Activated naive CD8-positive, alpha-beta T cell (primary cell): Measurements from ENCODE around the gene NUTM2D.
"Not testable (repeated sequence)": the region's sequence is repeated elsewhere in the genome, so short reads cannot be mapped to it uniquely, and the experiment has no call there.

Experiments used
- H3K27ac Mint-ChIP-seq: one replicate; pipeline ENCODE4 v1.8.0; 2021; ENCODE audit warnings: mixed read lengths
- H3K27me3 Mint-ChIP-seq: one replicate; pipeline ENCODE4 v1.8.0; 2021; ENCODE audit warnings: mixed read lengths
- H3K36me3 Mint-ChIP-seq: one replicate; pipeline ENCODE4 v1.8.0; 2021; ENCODE audit warnings: mixed read lengths
- H3K4me1 Mint-ChIP-seq: one replicate; pipeline ENCODE4 v1.8.0; 2021; ENCODE audit warnings: low read depth, mixed read lengths
- H3K4me3 Mint-ChIP-seq: one replicate; pipeline ENCODE4 v1.8.0; 2021; ENCODE audit warnings: mild to moderate bottlenecking, mixed read lengths
- H3K9me3 Mint-ChIP-seq: one replicate; pipeline ENCODE4 v1.8.0; 2021; ENCODE audit warnings: low read depth, mixed read lengths

NUTM2D gene

GRCh38 chr10:87357444-87357843 is at the start of gene NUTM2D:
TSS of gene NUTM2D (plus strand) at chr10:87357744. CDS start at chr10:87358266, 522 bp downstream.
- H3K27ac Mint-ChIP-seq = not testable (repeated sequence)

GRCh38 chr10:87308702-87309101 is 48.8 kb upstream of the NUTM2D start:
- not testable (repeated sequence) for H3K4me1 Mint-ChIP-seq, H3K9me3 Mint-ChIP-seq, H3K36me3 Mint-ChIP-seq, H3K4me3 Mint-ChIP-seq, H3K27me3 Mint-ChIP-seq, H3K27ac Mint-ChIP-seq

More at GRCh38 chr10:87357444-87357843, at the start of gene NUTM2D:
- not testable (repeated sequence) for H3K4me1 Mint-ChIP-seq, H3K27me3 Mint-ChIP-seq, H3K4me3 Mint-ChIP-seq, H3K36me3 Mint-ChIP-seq, H3K9me3 Mint-ChIP-seq

GRCh38 chr10:87309657-87310056 is 47.9 kb upstream of the NUTM2D start:
- not testable (repeated sequence) for H3K36me3 Mint-ChIP-seq, H3K27ac Mint-ChIP-seq, H3K27me3 Mint-ChIP-seq, H3K4me1 Mint-ChIP-seq, H3K4me3 Mint-ChIP-seq, H3K9me3 Mint-ChIP-seq

- H3K27ac Mint-ChIP-seq, H3K4me1 Mint-ChIP-seq, H3K9me3 Mint-ChIP-seq, H3K4me3 Mint-ChIP-seq, H3K36me3 Mint-ChIP-seq, H3K27me3 Mint-ChIP-seq: not testable (repeated sequence)
These were observed 46.0 kb upstream of the NUTM2D start for GRCh38 chr10:87311521-87311920.

GRCh38 chr10:87313649-87314359 is 43.7 kb upstream of the NUTM2D start:
- not testable (repeated sequence) for H3K9me3 Mint-ChIP-seq, H3K27me3 Mint-ChIP-seq, H3K4me3 Mint-ChIP-seq, H3K27ac Mint-ChIP-seq, H3K36me3 Mint-ChIP-seq, H3K4me1 Mint-ChIP-seq

- not testable (repeated sequence) for H3K4me3 Mint-ChIP-seq, H3K9me3 Mint-ChIP-seq, H3K4me1 Mint-ChIP-seq, H3K27me3 Mint-ChIP-seq, H3K36me3 Mint-ChIP-seq, H3K27ac Mint-ChIP-seq
These were observed 43.1 kb upstream of the NUTM2D start for GRCh38 chr10:87314360-87314973.

- H3K36me3 Mint-ChIP-seq, H3K4me3 Mint-ChIP-seq, H3K4me1 Mint-ChIP-seq, H3K27me3 Mint-ChIP-seq, H3K27ac Mint-ChIP-seq, H3K9me3 Mint-ChIP-seq: not testable (repeated sequence)
These were observed 36.0 kb upstream of the NUTM2D start for GRCh38 chr10:87321505-87321904.

- not testable (repeated sequence) for H3K4me3 Mint-ChIP-seq, H3K4me1 Mint-ChIP-seq, H3K27me3 Mint-ChIP-seq
These were observed 33.0 kb upstream of the NUTM2D start for GRCh38 chr10:87324559-87324958.

GRCh38 chr10:87327958-87328357 is 29.6 kb upstream of the NUTM2D start:
- H3K9me3 Mint-ChIP-seq, H3K4me3 Mint-ChIP-seq, H3K27ac Mint-ChIP-seq, H3K4me1 Mint-ChIP-seq, H3K27me3 Mint-ChIP-seq, H3K36me3 Mint-ChIP-seq: not testable (repeated sequence)

More at GRCh38 chr10:87324559-87324958, 33.0 kb upstream of the NUTM2D start:
- not testable (repeated sequence) for H3K27ac Mint-ChIP-seq, H3K36me3 Mint-ChIP-seq, H3K9me3 Mint-ChIP-seq

- H3K27me3 Mint-ChIP-seq, H3K36me3 Mint-ChIP-seq, H3K4me3 Mint-ChIP-seq, H3K27ac Mint-ChIP-seq, H3K9me3 Mint-ChIP-seq, H3K4me1 Mint-ChIP-seq: not testable (repeated sequence)
These were observed 28.4 kb upstream of the NUTM2D start for GRCh38 chr10:87329131-87329530.

GRCh38 chr10:87332687-87333086 is 24.9 kb upstream of the NUTM2D start:
- H3K4me3 Mint-ChIP-seq, H3K36me3 Mint-ChIP-seq, H3K9me3 Mint-ChIP-seq, H3K27ac Mint-ChIP-seq, H3K4me1 Mint-ChIP-seq, H3K27me3 Mint-ChIP-seq: not testable (repeated sequence)

GRCh38 chr10:87340411-87340810 is 17.1 kb upstream of the NUTM2D start:
- not testable (repeated sequence) for H3K27ac Mint-ChIP-seq

GRCh38 chr10:87341546-87342142 is 15.9 kb upstream of the NUTM2D start:
- H3K27me3 Mint-ChIP-seq, H3K9me3 Mint-ChIP-seq, H3K36me3 Mint-ChIP-seq: not testable (repeated sequence)
- H3K27ac Mint-ChIP-seq = peak overlapping the region; percentile 87
- peak overlapping the region; percentile 94 for H3K4me3 Mint-ChIP-seq
- H3K4me1 Mint-ChIP-seq = peaks cover 24% of the 10 kb centered on the region

More at GRCh38 chr10:87340411-87340810, 17.1 kb upstream of the NUTM2D start:
- not testable (repeated sequence) for H3K9me3 Mint-ChIP-seq, H3K27me3 Mint-ChIP-seq, H3K36me3 Mint-ChIP-seq
- peak overlapping the region; percentile 61 for H3K4me3 Mint-ChIP-seq
- H3K4me1 Mint-ChIP-seq = peaks cover 24% of the 10 kb centered on the region

GRCh38 chr10:87342249-87342710 is 15.3 kb upstream of the NUTM2D start:
- peaks cover 24% of the 10 kb centered on the region for H3K4me1 Mint-ChIP-seq
- H3K9me3 Mint-ChIP-seq, H3K27me3 Mint-ChIP-seq, H3K36me3 Mint-ChIP-seq: not testable (repeated sequence)
- peak overlapping the region; percentile 93 for H3K4me3 Mint-ChIP-seq
- H3K27ac Mint-ChIP-seq = peak overlapping the region; percentile 89

- peak overlapping the region; percentile 93 for H3K4me3 Mint-ChIP-seq
- not testable (repeated sequence) for H3K27me3 Mint-ChIP-seq, H3K9me3 Mint-ChIP-seq, H3K36me3 Mint-ChIP-seq
- peaks cover 21% of the 10 kb centered on the region for H3K4me1 Mint-ChIP-seq
- H3K27ac Mint-ChIP-seq = peak overlapping the region; percentile 89
These were observed 14.8 kb upstream of the NUTM2D start for GRCh38 chr10:87342711-87343258.
